Lower leg skin (tissue), 3 donors: ENCODE measurements around the gene TSKU.

Experiments used
- CTCF ChIP-seq, 3 donors: fragments of 450-650 bp; IDR thresholded peaks; one replicate each; pipeline ENCODE4 v1.5.1; 2016; ENCODE audit warnings: antibody characterized with exemption in 3 of 3, mild to moderate bottlenecking in 3 of 3, moderate library complexity in 2 of 3
- POLR2A ChIP-seq, 2 donors: fragments of 450-650 bp; IDR thresholded peaks; one replicate each; pipeline ENCODE4 v1.6.1; 2016 to 2017; ENCODE audit warnings: antibody characterized with exemption in 2 of 2, mild to moderate bottlenecking in 1 of 2, moderate library complexity in 1 of 2

GRCh38 chr11:76776472-76776871 is 6.7 kb upstream of the TSKU start:
- TF ChIP-seq CTCF (IDR thresholded peaks at IDR 0.05) (no peak), POLR2A (IDR thresholded peaks at IDR 0.05) (no peak)
